Measurements from ENCODE around the gene FZD2. TPM values are rescaled to one million over a fixed set of nuclear protein-coding genes. Genes with fewer than 3 reads are reported as not detected.
A peak's percentile ranks its signal among the peaks of the same experiment; 100 is the strongest.

The FZD2 gene
- total and polyA plus RNA-seq, 2 of the 8 experiments (the other 6 are each of a cell fraction or from before 2014, with no cell fraction given): 17.6 to 86.7 TPM

GRCh38 chr17:44601973-44602372 is 44.7 kb downstream of the FZD2 start:
- no peak overlapping the region for H4K91ac ChIP-seq (replicated peaks; ENCODE audit: insufficient read length, low read length)
- no peak overlapping the region for H3K4me3 ChIP-seq (ENCODE audit: extremely low read depth in 1 of 4, insufficient read depth in 2 of 4, low read depth in 3 of 4, low read length in 4 of 4)
- 0 out of 2 replicates have a peak overlapping the region, but pooled peaks have one; percentile 60 for H2BK12ac ChIP-seq (ENCODE audit: low read depth, low read length)
- no peak overlapping the region for H2AK5ac ChIP-seq (ENCODE audit: low read depth, low read length)
- 0 out of 2 replicates have a peak overlapping the region, but pooled peaks have one; percentile 35 for H2BK5ac ChIP-seq (ENCODE audit: low read depth, low read length)
- H3K18ac ChIP-seq (ENCODE audit: extremely low read depth, low read length): peak overlapping the region; percentile 48; the same call in 1 of the 2 replicates
- no peak overlapping the region for H2BK20ac ChIP-seq (ENCODE audit: low read length)
- H3K36me3 ChIP-seq (ENCODE audit: control insufficient read depth in 2 of 4, insufficient read depth in 4 of 4, low read length in 3 of 4): no peaks in the 10 kb centered on the region
- no peaks in the 10 kb centered on the region for H4K20me1 ChIP-seq (replicated peaks in 1 of 2; ENCODE audit: control insufficient read depth in 1 of 2, insufficient read depth in 2 of 2, low read length in 2 of 2)
- H3K79me2 ChIP-seq (ENCODE audit: control insufficient read depth in 1 of 2, insufficient read depth in 2 of 2, low read length in 2 of 2): no peaks in the 10 kb centered on the region
- 90% methylated on average over 5 of the region's 9 CpGs; no CpG with 5 or more reads in 1 of the 2 experiments for WGBS, 2 experiments (ENCODE audit: extremely low coverage in 1 of 2, insufficient coverage in 1 of 2, insufficient read length in 1 of 2, insufficient replicate concordance in 2 of 2, low coverage in 1 of 2, low lambda C conversion rate in 2 of 2, missing lambda C conversion rate in 1 of 2)
- H3K27me3 ChIP-seq (replicated peaks in 1 of 4; ENCODE audit: control insufficient read depth in 3 of 4, extremely low read depth in 1 of 4, insufficient read depth in 3 of 4, low read length in 3 of 4): no peaks in the 10 kb centered on the region
- DNase-seq (ENCODE audit: low read depth in 1 of 2, low spot score in 2 of 2) (no peak), FAIRE-seq (no peak)
- no peak overlapping the region for H2BK120ac ChIP-seq (replicated peaks; ENCODE audit: low read depth, low read length)
- H3K23ac ChIP-seq (ENCODE audit: insufficient read length): no peak overlapping the region
- H3K4me1 ChIP-seq (replicated peaks in 1 of 4; ENCODE audit: control insufficient read depth in 3 of 4, insufficient read depth in 4 of 4, low read length in 3 of 4): peaks cover 5 to 11% (median 9%) of the 10 kb centered on the region in 4 experiments
- H3K79me1 ChIP-seq (ENCODE audit: low read depth, low read length): no peaks in the 10 kb centered on the region
- H3K14ac ChIP-seq (ENCODE audit: insufficient read length): no peak overlapping the region
- ChIA-PET POLR2A (ENCODE audit: partially characterized antibody) (no interaction called here), CTCF (ENCODE audit: partially characterized antibody) (interaction anchor here (1.1 kb wide), 1 partner anchor 70 kb away, joined by 4 read pairs; no protein-coding TSS in a partner anchor)
- H3K56ac ChIP-seq (replicated peaks; ENCODE audit: insufficient read length, low read depth, low read length): no peak overlapping the region
- H3K4ac ChIP-seq (replicated peaks; ENCODE audit: insufficient read length, low read depth, low read length): no peak overlapping the region
- no peaks in the 10 kb centered on the region; the same call in 1 of the 2 replicates for H3K23me2 ChIP-seq (ENCODE audit: low read depth, low read length)
- H2AFZ ChIP-seq (ENCODE audit: low read length): no peak overlapping the region; the same call in 1 of the 2 replicates
- no peak overlapping the region for H3K4me2 ChIP-seq (ENCODE audit: insufficient read depth in 1 of 2, low read depth in 2 of 2, low read length in 2 of 2)
- 0 out of 2 replicates have a peak overlapping the region, but pooled peaks have one; percentile 81 for H2BK15ac ChIP-seq (ENCODE audit: low read length)
- H4K5ac ChIP-seq (ENCODE audit: insufficient read length, low read depth, low read length): no peak overlapping the region
- no peak overlapping the region for H4K8ac ChIP-seq (ENCODE audit: extremely low read depth, insufficient read depth, low read length)
- H3K27ac ChIP-seq (ENCODE audit: low read depth, low read length): no peak overlapping the region
- no peak overlapping the region for H3K9ac ChIP-seq (replicated peaks in 1 of 4; ENCODE audit: extremely low read depth in 1 of 4, low read depth in 3 of 4, low read length in 3 of 4)
- no peaks in the 10 kb centered on the region for H3K9me3 ChIP-seq (ENCODE audit: insufficient read depth in 2 of 2, low read depth in 1 of 2, low read length in 1 of 2)
- TF ChIP-seq HDAC6 (IDR thresholded peaks at IDR 0.05; ENCODE audit: low read depth, low read length) (no peak), KDM5A (IDR thresholded peaks at IDR 0.05; ENCODE audit: low read length) (no peak), TAF7 (optimal IDR thresholded peaks at IDR 0.05; ENCODE audit: borderline replicate concordance, low read depth, low read length) (no peak), YY1 (IDR thresholded peaks at IDR 0.05; ENCODE audit: low read depth, low read length) (no peak), RBBP5 (IDR thresholded peaks at IDR 0.05; ENCODE audit: borderline replicate concordance, low read depth, low read length) (no peak), CTBP2 (IDR thresholded peaks at IDR 0.05; ENCODE audit: borderline replicate concordance, insufficient read depth, insufficient read length, low read length) (no peak), GABPA (IDR thresholded peaks at IDR 0.05; ENCODE audit: borderline replicate concordance, insufficient read depth, low read length) (no peak), ASH2L (IDR thresholded peaks at IDR 0.05; ENCODE audit: low read length) (no peak), RFX5 (IDR thresholded peaks at IDR 0.05; ENCODE audit: borderline replicate concordance, low read depth, low read length) (no peak), SP1 (IDR thresholded peaks at IDR 0.05; ENCODE audit: low read depth, low read length) (no peak), ZNF274 (IDR thresholded peaks at IDR 0.05; ENCODE audit: borderline replicate concordance, extremely low read depth, low read length) (no peak)
- TF ChIP-seq, protein P1, sequence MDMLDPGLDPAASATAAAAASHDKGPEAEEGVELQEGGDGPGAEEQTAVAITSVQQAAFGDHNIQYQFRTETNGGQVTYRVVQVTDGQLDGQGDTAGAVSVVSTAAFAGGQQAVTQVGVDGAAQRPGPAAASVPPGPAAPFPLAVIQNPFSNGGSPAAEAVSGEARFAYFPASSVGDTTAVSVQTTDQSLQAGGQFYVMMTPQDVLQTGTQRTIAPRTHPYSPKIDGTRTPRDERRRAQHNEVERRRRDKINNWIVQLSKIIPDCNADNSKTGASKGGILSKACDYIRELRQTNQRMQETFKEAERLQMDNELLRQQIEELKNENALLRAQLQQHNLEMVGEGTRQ (IDR thresholded peaks at IDR 0.05; ENCODE audit: low read length): no peak

Data from H1 (cell line).